CD4-positive, alpha-beta T cell (primary cell): ENCODE results near the gene ZSWIM5. TPM values are rescaled to one million over a fixed set of nuclear protein-coding genes. Genes with fewer than 3 reads are reported as not detected.
"Not testable (repeated sequence)": the region's sequence is repeated elsewhere in the genome, so short reads cannot be mapped to it uniquely, and the experiment has no call there.

ENCODE experiments used
- ATAC-seq: fragments of 200-7000 bp; cut with Tn5 transposase; one replicate; pipeline ENCODE4 v1.10.0; 2022; ENCODE audit warnings: mild to moderate bottlenecking; ENCODE audit not compliant: poor library complexity
- CTCF ChIA-PET: fragments of 350-600 bp; sonication (Branson Sonifier 250); formaldehyde crosslinking; loops from one replicate; lab custom pipeline; 2021; ENCODE audit warnings: antibody characterized with exemption, inconsistent platforms; lab: Charles Lee
- POLR2A ChIA-PET: fragments of 350-600 bp; sonication (Branson Sonifier 250); formaldehyde crosslinking; loops from one replicate; lab custom pipeline; 2021; ENCODE audit warnings: antibody characterized with exemption, inconsistent platforms; lab: Charles Lee
- DNase-seq, 14 experiments: peaks; one replicate each; pipeline ENCODE4 v3.0.0-alpha.2; 2013 to 2020; ENCODE audit warnings: mixed read lengths in 2 of 14
- H3K27ac ChIP-seq, 2 donors: one replicate each; pipeline versions ENCODE4 v1.5.1 to v1.7.0; 2013; ENCODE audit warnings: low read length in 2 of 2, low read depth in 1 of 2, mild to moderate bottlenecking in 1 of 2
- H3K27me3 ChIP-seq, 2 experiments: 1 replicate in 1 of 2; 2 replicates in 1 of 2; pipeline versions ENCODE4 v1.6.1 to v1.7.0; 2013; ENCODE audit warnings: low read length in 2 of 2, control low read depth in 1 of 2, mild to moderate bottlenecking in 1 of 2, moderate library complexity in 1 of 2; ENCODE audit not compliant: insufficient read depth in 2 of 2, control insufficient read depth in 1 of 2
- H3K36me3 ChIP-seq: one replicate; pipeline ENCODE4 v1.6.1; 2013; ENCODE audit warnings: low read length, control low read depth; ENCODE audit not compliant: insufficient read depth
- H3K4me1 ChIP-seq: one replicate; pipeline ENCODE4 v1.6.1; 2013; ENCODE audit warnings: low read length, control low read depth; ENCODE audit not compliant: insufficient read depth
- H3K4me3 ChIP-seq: one replicate; pipeline ENCODE4 v1.5.1; 2013; ENCODE audit warnings: mild to moderate bottlenecking, low read length, moderate library complexity
- H3K9me3 ChIP-seq, 2 experiments: 1 replicate in 1 of 2; 2 replicates in 1 of 2; pipeline versions ENCODE4 v1.6.1 to v1.7.0; 2013; ENCODE audit warnings: low read length in 2 of 2, mild to moderate bottlenecking in 2 of 2, control low read depth in 1 of 2, moderate library complexity in 1 of 2; ENCODE audit not compliant: control insufficient read depth in 1 of 2, insufficient read depth in 1 of 2
- H3K27ac Mint-ChIP-seq: one replicate; pipeline ENCODE4 v1.8.0; 2020; ENCODE audit warnings: mixed read lengths
- H3K27me3 Mint-ChIP-seq: one replicate; pipeline ENCODE4 v1.8.0; 2021; ENCODE audit warnings: mixed read lengths
- H3K36me3 Mint-ChIP-seq: one replicate; pipeline ENCODE4 v1.8.0; 2021; ENCODE audit warnings: low read depth, mixed read lengths
- H3K4me1 Mint-ChIP-seq: one replicate; pipeline ENCODE4 v1.8.0; 2021; ENCODE audit warnings: low read depth, mixed read lengths
- H3K4me3 Mint-ChIP-seq: one replicate; pipeline ENCODE4 v1.8.0; 2020; ENCODE audit warnings: mild to moderate bottlenecking, mixed read lengths
- H3K9me3 Mint-ChIP-seq: one replicate; pipeline ENCODE4 v1.8.0; 2020; ENCODE audit warnings: mixed read lengths
- intact Hi-C, 2 experiments: fragments of 100-400 bp; cut with DNase I in 1 of 2; cut with micrococcal nuclease in 1 of 2; formaldehyde crosslinking; loops; one replicate each; pipeline versions ENCODE4 v1.15.1 to v1.9.0; 2023 to 2025; cut with DNase I, micrococcal nuclease
- total RNA-seq, 174 experiments: library from RNA in 2 of 174; stranded (reverse) in 2 of 174; gene quantifications; one replicate each; pipeline ENCODE4 v1.2.3 and lab custom pipeline; 2021 to 2026
- TF ChIP-seq, protein P1 (sequence below): fragments of 200-600 bp; IDR thresholded peaks from one replicate; pipeline ENCODE4 v1.8.0; 2022; ENCODE audit warnings: antibody characterized with exemption, mild to moderate bottlenecking

Gene ZSWIM5
- total RNA-seq, 2 experiments from 2014 or later = 0.91 to 1.1 TPM

DNA sequence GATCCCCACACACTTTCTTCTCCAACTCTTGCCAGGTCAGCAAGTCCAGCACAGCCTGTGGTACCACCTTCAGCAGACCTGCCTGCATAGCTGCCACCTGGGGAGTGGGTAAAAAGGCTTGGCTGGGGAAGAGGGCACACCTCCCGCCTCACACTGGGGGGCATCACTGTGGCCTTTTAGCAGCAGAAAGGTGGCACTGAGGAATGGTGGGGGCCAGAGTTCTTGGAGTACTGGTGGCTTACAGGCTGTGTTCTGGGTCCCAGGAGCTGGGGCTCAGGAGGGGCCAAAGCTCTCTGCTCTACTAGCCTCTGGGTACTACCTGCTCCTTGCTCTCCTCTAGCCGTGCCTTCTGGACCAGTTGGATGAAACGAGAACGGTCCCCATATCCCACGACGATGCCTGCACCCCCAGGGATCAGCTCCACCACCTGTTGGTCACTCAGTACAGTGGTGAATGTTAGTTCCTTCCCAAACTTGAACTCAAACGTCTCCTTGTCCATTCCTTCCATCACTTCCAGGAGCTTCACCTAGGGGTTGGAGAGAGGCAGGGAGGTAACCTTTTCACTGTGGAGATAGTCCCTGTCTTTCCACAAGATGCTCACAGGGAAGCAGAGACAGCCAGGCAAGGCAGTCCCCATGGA is 202.0 kb downstream of the ZSWIM5 start:
- TF ChIP-seq, protein P1, sequence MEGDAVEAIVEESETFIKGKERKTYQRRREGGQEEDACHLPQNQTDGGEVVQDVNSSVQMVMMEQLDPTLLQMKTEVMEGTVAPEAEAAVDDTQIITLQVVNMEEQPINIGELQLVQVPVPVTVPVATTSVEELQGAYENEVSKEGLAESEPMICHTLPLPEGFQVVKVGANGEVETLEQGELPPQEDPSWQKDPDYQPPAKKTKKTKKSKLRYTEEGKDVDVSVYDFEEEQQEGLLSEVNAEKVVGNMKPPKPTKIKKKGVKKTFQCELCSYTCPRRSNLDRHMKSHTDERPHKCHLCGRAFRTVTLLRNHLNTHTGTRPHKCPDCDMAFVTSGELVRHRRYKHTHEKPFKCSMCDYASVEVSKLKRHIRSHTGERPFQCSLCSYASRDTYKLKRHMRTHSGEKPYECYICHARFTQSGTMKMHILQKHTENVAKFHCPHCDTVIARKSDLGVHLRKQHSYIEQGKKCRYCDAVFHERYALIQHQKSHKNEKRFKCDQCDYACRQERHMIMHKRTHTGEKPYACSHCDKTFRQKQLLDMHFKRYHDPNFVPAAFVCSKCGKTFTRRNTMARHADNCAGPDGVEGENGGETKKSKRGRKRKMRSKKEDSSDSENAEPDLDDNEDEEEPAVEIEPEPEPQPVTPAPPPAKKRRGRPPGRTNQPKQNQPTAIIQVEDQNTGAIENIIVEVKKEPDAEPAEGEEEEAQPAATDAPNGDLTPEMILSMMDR = no peak
- CTCF ChIA-PET = no interaction called here
- Mint-ChIP-seq H3K27me3 (no peaks in the 10 kb centered on the region), H3K4me3 (no peak overlapping the region), H3K9me3 (no peaks in the 10 kb centered on the region), H3K36me3 (peaks cover 79% of the 10 kb centered on the region), H3K4me1 (peaks cover 9% of the 10 kb centered on the region), H3K27ac (no peak overlapping the region)
- Histone ChIP-seq H3K9me3 (no peaks in the 10 kb centered on the region), H3K4me3 (no peak overlapping the region), H3K27me3 (no peaks in the 10 kb centered on the region), H3K4me1 (peaks cover 13% of the 10 kb centered on the region), H3K36me3 (peaks cover 71% of the 10 kb centered on the region), H3K27ac (no peak overlapping the region)
- DNase-seq = no peak
- intact Hi-C loops = no loop called here
- POLR2A ChIA-PET = no interaction called here
- no peak for ATAC-seq

DNA sequence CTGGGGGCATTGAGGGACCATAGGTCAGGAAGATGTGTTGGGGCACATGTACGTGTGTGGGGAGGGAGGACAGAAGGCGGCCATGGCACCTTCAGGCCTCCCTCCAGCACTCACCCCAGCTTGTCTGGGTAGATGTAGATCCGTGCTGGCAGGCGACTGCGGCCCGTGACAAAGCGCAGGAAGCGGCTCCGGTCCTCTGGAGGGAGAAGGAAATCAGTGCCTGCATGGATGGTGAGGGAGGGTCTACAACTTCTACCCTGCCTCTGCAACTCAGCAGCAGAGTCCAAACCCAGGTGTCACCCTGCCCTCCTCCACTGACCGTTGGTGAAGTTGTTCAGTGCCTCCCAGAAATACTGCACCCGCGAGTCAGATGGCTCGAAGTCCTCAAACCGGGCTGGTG is 202.7 kb downstream of the ZSWIM5 start:
- CTCF ChIA-PET = no interaction called here
- DNase-seq (no peak), ATAC-seq (no peak)
- TF ChIP-seq, protein P1 = no peak
- Histone ChIP-seq H3K27ac (no peak overlapping the region), H3K36me3 (peaks cover 65% of the 10 kb centered on the region), H3K27me3 (no peaks in the 10 kb centered on the region), H3K4me1 (peaks cover 6% of the 10 kb centered on the region), H3K9me3 (no peaks in the 10 kb centered on the region), H3K4me3 (no peak overlapping the region)
- Mint-ChIP-seq H3K4me1 (peaks cover 3% of the 10 kb centered on the region), H3K27ac (no peak overlapping the region), H3K27me3 (no peaks in the 10 kb centered on the region), H3K4me3 (no peak overlapping the region), H3K36me3 (peaks cover 73% of the 10 kb centered on the region), H3K9me3 (no peaks in the 10 kb centered on the region)
- POLR2A ChIA-PET = no interaction called here
- intact Hi-C loops = no loop called here

DNA sequence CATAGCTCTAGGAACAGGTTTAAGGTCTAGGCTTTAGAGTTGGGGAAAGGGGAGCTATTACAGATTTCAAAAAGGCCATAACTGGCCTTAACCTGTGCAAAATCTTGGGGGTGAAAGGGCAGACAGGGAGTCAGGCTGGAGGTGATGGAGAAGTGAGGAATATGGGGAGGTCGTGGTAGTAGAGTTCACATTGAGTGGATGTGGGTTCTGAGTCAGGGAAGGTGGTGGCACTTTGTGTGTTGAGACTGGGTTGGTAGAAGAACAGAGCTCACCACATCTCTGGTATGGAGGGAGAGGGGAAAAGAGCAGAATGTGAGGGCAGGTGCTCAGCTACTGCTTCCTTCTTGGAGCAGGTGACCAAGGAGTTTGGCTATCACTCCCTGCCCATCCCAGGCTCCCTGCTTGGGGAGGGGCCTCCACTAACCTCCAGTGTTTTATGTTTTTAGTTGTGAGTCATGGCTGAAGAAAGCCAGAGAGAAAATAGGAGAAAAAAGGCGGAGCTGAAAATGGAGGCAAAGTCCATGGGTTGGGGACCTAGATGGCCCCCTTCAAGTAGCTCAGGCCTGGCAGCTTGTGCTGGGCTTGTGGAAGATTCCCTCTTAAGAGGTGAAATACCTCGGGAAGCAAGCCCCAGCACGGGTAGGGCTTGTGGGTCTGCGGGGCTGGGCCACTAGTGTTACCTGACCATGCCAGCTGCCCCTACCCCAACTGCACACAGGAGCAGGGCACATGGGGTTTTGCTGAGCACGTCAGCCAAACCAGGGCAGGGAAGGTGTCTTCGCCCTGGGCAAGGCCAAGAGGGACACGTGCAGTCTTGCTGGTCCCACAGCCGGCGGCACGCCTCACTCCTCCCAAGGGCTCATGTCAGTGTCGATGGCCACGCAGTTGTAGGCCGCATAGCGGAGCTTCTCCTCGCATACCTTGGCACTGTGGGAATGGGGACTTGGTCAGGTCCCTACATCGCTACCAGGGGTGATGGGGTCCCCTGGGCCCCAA is 203.5 kb downstream of the ZSWIM5 start:
- peaks cover 65% of the 10 kb centered on the region for H3K36me3 Mint-ChIP-seq
- H3K27ac Mint-ChIP-seq = no peak overlapping the region
- TF ChIP-seq, protein P1 = no peak
- POLR2A ChIA-PET = interaction anchor here (0.7 kb wide), 1 partner anchor 9 kb away, joined by 3 read pairs; the partner anchor contains the start of gene UROD
- Histone ChIP-seq H3K27ac (no peak overlapping the region), H3K4me3 (no peak overlapping the region), H3K4me1 (no peaks in the 10 kb centered on the region), H3K27me3 (no peaks in the 10 kb centered on the region), H3K9me3 (no peaks in the 10 kb centered on the region), H3K36me3 (peaks cover 57% of the 10 kb centered on the region)
- intact Hi-C loops = no loop called here
- ATAC-seq (no peak), DNase-seq (no peak)
- H3K27me3 Mint-ChIP-seq = no peaks in the 10 kb centered on the region
- CTCF ChIA-PET = no interaction called here
- no peaks in the 10 kb centered on the region for H3K4me1 Mint-ChIP-seq
- H3K4me3 Mint-ChIP-seq = no peak overlapping the region
- no peaks in the 10 kb centered on the region for H3K9me3 Mint-ChIP-seq

DNA sequence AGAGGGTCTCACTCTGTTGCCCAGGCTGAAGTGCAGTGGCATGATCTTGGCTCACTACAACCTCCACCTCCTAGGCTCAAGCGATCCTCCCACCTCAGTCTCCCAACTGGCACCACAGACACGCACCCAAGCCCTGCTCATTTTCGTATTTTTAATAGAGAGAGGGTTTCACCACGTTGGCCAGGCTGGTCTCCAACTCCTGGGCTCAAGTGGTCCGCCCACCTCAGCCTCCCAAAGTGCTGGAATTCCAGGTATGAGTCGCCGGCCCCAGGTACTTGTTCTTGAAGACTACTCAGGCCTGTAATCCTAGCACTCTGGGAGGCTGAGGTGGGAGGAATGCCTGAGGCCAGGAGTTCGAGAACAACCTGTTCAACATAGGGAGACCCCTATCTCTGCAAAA is 204.8 kb downstream of the ZSWIM5 start:
- H3K4me3 ChIP-seq, H3K9me3 ChIP-seq, H3K27me3 Mint-ChIP-seq, H3K27ac Mint-ChIP-seq, ATAC-seq, H3K27ac ChIP-seq, H3K9me3 Mint-ChIP-seq, H3K4me3 Mint-ChIP-seq, H3K4me1 Mint-ChIP-seq, H3K4me1 ChIP-seq, DNase-seq, CTCF ChIA-PET, H3K27me3 ChIP-seq, intact Hi-C loops: not testable (repeated sequence)
- H3K36me3 Mint-ChIP-seq = peaks cover 52% of the 10 kb centered on the region
- POLR2A ChIA-PET = interaction anchor here (1.4 kb wide), 1 partner anchor 9 kb away, joined by 3 read pairs; the partner anchor contains the start of gene HECTD3
- peaks cover 43% of the 10 kb centered on the region for H3K36me3 ChIP-seq
